ENCODE measurements around the gene ACTN4. TPM values are rescaled to one million over a fixed set of nuclear protein-coding genes. Genes with fewer than 3 reads are reported as not detected.

The ACTN4 gene
- total and polyA plus RNA-seq, 2 donors (not counting 3 experiments of a cell fraction or from before 2014, with no cell fraction given): 313 to 748 TPM

- no peak for FAIRE-seq
- no peaks in the 10 kb centered on the region for H3K4me1 ChIP-seq (ENCODE audit: control insufficient read depth, extremely low read depth, insufficient read depth, low read length)
- no peak overlapping the region for H3K4me3 ChIP-seq (replicated peaks in 1 of 3; ENCODE audit: insufficient read depth in 1 of 3, low read depth in 1 of 3, low read length in 3 of 3)
- no peaks in the 10 kb centered on the region for H3K9me3 ChIP-seq (replicated peaks; ENCODE audit: control insufficient read depth, insufficient read depth, low read length)
- no peaks in the 10 kb centered on the region for H3K36me3 ChIP-seq (ENCODE audit: control insufficient read depth in 2 of 2, extremely low read depth in 1 of 2, insufficient read depth in 2 of 2, low read length in 2 of 2)
- no peaks in the 10 kb centered on the region for H3K79me2 ChIP-seq (ENCODE audit: control insufficient read depth, insufficient read depth, low read length)
- no peak overlapping the region for H3K27ac ChIP-seq (ENCODE audit: insufficient read depth, low read depth, low read length)
- DNase-seq (ENCODE audit: low read depth, low spot score): no peak
- H4K20me1 ChIP-seq (replicated peaks; ENCODE audit: control insufficient read depth, extremely low read depth, insufficient read depth, low read length): no peaks in the 10 kb centered on the region
- no TSS peak for BruUV-seq (replicated peaks)
- no peak overlapping the region for H3K9ac ChIP-seq (replicated peaks; ENCODE audit: extremely low read depth, insufficient read depth, low read length)
- dilution Hi-C loops (cut with MboI; ENCODE audit: extremely low pct_ligation_motif_present, low sequenced_read_pairs) (no loop called here), intact Hi-C loops (cut with micrococcal nuclease) (no loop called here)
- H3K4me2 ChIP-seq (ENCODE audit: insufficient read depth, low read length): no peak overlapping the region
- no peaks in the 10 kb centered on the region for H3K27me3 ChIP-seq (ENCODE audit: control insufficient read depth in 2 of 2, insufficient read depth in 2 of 2, low read length in 2 of 2)
- POLR2A ChIA-PET: no interaction called here
- CTCF ChIA-PET: no interaction called here
- no peak overlapping the region for H2AFZ ChIP-seq (ENCODE audit: low read depth, low read length)
- no peaks in the 10 kb centered on the region for H3K9me1 ChIP-seq (replicated peaks; ENCODE audit: control insufficient read depth, extremely low read depth, insufficient read depth, low read length)
- TF ChIP-seq POLR2A (IDR thresholded peaks at IDR 0.05; ENCODE audit: low read depth, low read length) (no peak), MYC (IDR thresholded peaks at IDR 0.05; ENCODE audit: low read depth, low read length) (no peak), MAX (IDR thresholded peaks at IDR 0.05; ENCODE audit: insufficient read depth, insufficient read length) (no peak)
Measured at GRCh38 chr19:38763795-38764220, 116.4 kb downstream of the ACTN4 start.

GRCh38 chr19:38765214-38765613, 117.8 kb downstream of the ACTN4 start:
- Histone ChIP-seq H3K9me1 (replicated peaks; ENCODE audit: control insufficient read depth, extremely low read depth, insufficient read depth, low read length) (no peaks in the 10 kb centered on the region), H3K4me2 (ENCODE audit: insufficient read depth, low read length) (no peak overlapping the region), H3K9ac (replicated peaks; ENCODE audit: extremely low read depth, insufficient read depth, low read length) (no peak overlapping the region), H3K36me3 (ENCODE audit: control insufficient read depth in 2 of 2, extremely low read depth in 1 of 2, insufficient read depth in 2 of 2, low read length in 2 of 2) (no peaks in the 10 kb centered on the region), H3K27ac (ENCODE audit: insufficient read depth, low read depth, low read length) (no peak overlapping the region), H2AFZ (ENCODE audit: low read depth, low read length) (no peak overlapping the region), H3K4me1 (ENCODE audit: control insufficient read depth, extremely low read depth, insufficient read depth, low read length) (peaks cover 4% of the 10 kb centered on the region), H3K27me3 (ENCODE audit: control insufficient read depth in 2 of 2, insufficient read depth in 2 of 2, low read length in 2 of 2) (no peaks in the 10 kb centered on the region), H3K9me3 (replicated peaks; ENCODE audit: control insufficient read depth, insufficient read depth, low read length) (no peaks in the 10 kb centered on the region), H4K20me1 (replicated peaks; ENCODE audit: control insufficient read depth, extremely low read depth, insufficient read depth, low read length) (no peaks in the 10 kb centered on the region), H3K4me3 (replicated peaks in 1 of 3; ENCODE audit: insufficient read depth in 1 of 3, low read depth in 1 of 3, low read length in 3 of 3) (no peak overlapping the region), H3K79me2 (ENCODE audit: control insufficient read depth, insufficient read depth, low read length) (no peaks in the 10 kb centered on the region)
- DNase-seq (ENCODE audit: low read depth, low spot score): no peak
- no peak for TF ChIP-seq MAX (IDR thresholded peaks at IDR 0.05; ENCODE audit: insufficient read depth, insufficient read length)
- TF ChIP-seq MYC (IDR thresholded peaks at IDR 0.05; ENCODE audit: low read depth, low read length): no peak
- TF ChIP-seq FOS (IDR thresholded peaks at IDR 0.05; ENCODE audit: borderline replicate concordance, insufficient read depth, low read length): no peak
- no peak for TF ChIP-seq JUN (IDR thresholded peaks at IDR 0.05; ENCODE audit: borderline replicate concordance, insufficient read depth, insufficient read length, low read depth)
- no peak for TF ChIP-seq POLR2AphosphoS5 (IDR thresholded peaks at IDR 0.05; ENCODE audit: insufficient read depth, low read depth, low read length)
- no peak for TF ChIP-seq EZH2 (IDR thresholded peaks at IDR 0.05; ENCODE audit: borderline replicate concordance, low read depth, low read length, severe bottlenecking)
- TF ChIP-seq GATA2 (IDR thresholded peaks at IDR 0.05; ENCODE audit: insufficient read depth, insufficient read length, low read depth, low read length): no peak
- TF ChIP-seq CTCF (IDR thresholded peaks at IDR 0.05; ENCODE audit: extremely low read depth in 1 of 2, insufficient read depth in 1 of 2, low read depth in 1 of 2, low read length in 2 of 2): no peak
- no peak for TF ChIP-seq POLR2A (IDR thresholded peaks at IDR 0.05; ENCODE audit: low read depth, low read length)
- ChIA-PET POLR2A (no interaction called here), CTCF (interaction anchor here (0.7 to 0.8 kb wide), 2 partner anchors 23 to 110 kb away, joined by 4 read pairs; no protein-coding TSS in a partner anchor)
- no peak for FAIRE-seq
- BruUV-seq (replicated peaks): no TSS peak
- intact Hi-C loops (cut with micrococcal nuclease): loop anchor here (5.0 kb wide), 1 partner anchor 67 kb away; the partner anchor contains the start of gene ECH1
- dilution Hi-C loops (cut with MboI; ENCODE audit: extremely low pct_ligation_motif_present, low sequenced_read_pairs): no loop called here
